ENCODE results near the gene ERLIN1. TPM values are rescaled to one million over a fixed set of nuclear protein-coding genes. Genes with fewer than 3 reads are reported as not detected.

Gene ERLIN1
- polyA plus RNA-seq, 3 donors, result 47.2 to 58.3 (median 54.4) TPM

- no peak for DNase-seq (ENCODE audit: extremely low read depth in 1 of 11, low read depth in 9 of 11, low spot score in 4 of 11)
Observed at GRCh38 chr10:100182908-100183307, 2.9 kb downstream of the ERLIN1 start.

- no peak for DNase-seq (ENCODE audit: extremely low read depth in 1 of 11, low read depth in 9 of 11, low spot score in 4 of 11)
Observed at GRCh38 chr10:100182281-100182680, 3.5 kb downstream of the ERLIN1 start.

- no peak for DNase-seq (ENCODE audit: extremely low read depth in 1 of 11, low read depth in 9 of 11, low spot score in 4 of 11)
Observed at GRCh38 chr10:100175875-100176274, 10.0 kb downstream of the ERLIN1 start.

GRCh38 chr10:100174699-100175677, 10.8 kb downstream of the ERLIN1 start:
- no peak for DNase-seq (ENCODE audit: extremely low read depth in 1 of 11, low read depth in 9 of 11, low spot score in 4 of 11)

- no peak for DNase-seq (ENCODE audit: extremely low read depth in 1 of 11, low read depth in 9 of 11, low spot score in 4 of 11)
Observed at GRCh38 chr10:100173035-100173434, 12.8 kb downstream of the ERLIN1 start.

GRCh38 chr10:100172349-100172748, 13.5 kb downstream of the ERLIN1 start:
- no peak for DNase-seq (ENCODE audit: extremely low read depth in 1 of 11, low read depth in 9 of 11, low spot score in 4 of 11)

GRCh38 chr10:100168313-100168643, 17.6 kb downstream of the ERLIN1 start:
- DNase-seq (ENCODE audit: extremely low read depth in 1 of 11, low read depth in 9 of 11, low spot score in 4 of 11), result no peak

GRCh38 chr10:100167553-100168312, 18.1 kb downstream of the ERLIN1 start:
- DNase-seq (ENCODE audit: extremely low read depth in 1 of 11, low read depth in 9 of 11, low spot score in 4 of 11), result no peak

- DNase-seq (ENCODE audit: extremely low read depth in 1 of 11, low read depth in 9 of 11, low spot score in 4 of 11), result no peak
Observed at GRCh38 chr10:100163704-100164621, 21.9 kb downstream of the ERLIN1 start.

GRCh38 chr10:100162696-100163095, 23.1 kb downstream of the ERLIN1 start:
- DNase-seq (ENCODE audit: extremely low read depth in 1 of 11, low read depth in 9 of 11, low spot score in 4 of 11), result no peak

- no peak for DNase-seq (ENCODE audit: extremely low read depth in 1 of 11, low read depth in 9 of 11, low spot score in 4 of 11)
Observed at GRCh38 chr10:100158044-100158805, 27.6 kb downstream of the ERLIN1 start.

GRCh38 chr10:100157156-100157555, 28.7 kb downstream of the ERLIN1 start:
- peak in 1 of 11 donors; percentile 5 for DNase-seq (ENCODE audit: extremely low read depth in 1 of 11, low read depth in 9 of 11, low spot score in 4 of 11)

- no peak for DNase-seq (ENCODE audit: extremely low read depth in 1 of 11, low read depth in 9 of 11, low spot score in 4 of 11)
Observed at GRCh38 chr10:100155936-100156335, 29.9 kb downstream of the ERLIN1 start.

- DNase-seq (ENCODE audit: extremely low read depth in 1 of 11, low read depth in 9 of 11, low spot score in 4 of 11), result no peak
Observed at GRCh38 chr10:100154666-100155065, 31.2 kb downstream of the ERLIN1 start.

GRCh38 chr10:100153239-100153825, 32.5 kb downstream of the ERLIN1 start:
- no peak for DNase-seq (ENCODE audit: extremely low read depth in 1 of 11, low read depth in 9 of 11, low spot score in 4 of 11)

- DNase-seq (ENCODE audit: extremely low read depth in 1 of 11, low read depth in 9 of 11, low spot score in 4 of 11), result no peak
Observed at GRCh38 chr10:100151723-100152300, 34.0 kb downstream of the ERLIN1 start.

- no peak for DNase-seq (ENCODE audit: extremely low read depth in 1 of 11, low read depth in 9 of 11, low spot score in 4 of 11)
Observed at GRCh38 chr10:100148353-100149211, 37.2 kb downstream of the ERLIN1 start.

Data from renal cortex interstitium (tissue), 11 donors.